ENCODE measurements around the gene TMEM106A.
"Not testable (repeated sequence)": the region's sequence is repeated elsewhere in the genome, so short reads cannot be mapped to it uniquely, and the experiment has no call there.

DNA sequence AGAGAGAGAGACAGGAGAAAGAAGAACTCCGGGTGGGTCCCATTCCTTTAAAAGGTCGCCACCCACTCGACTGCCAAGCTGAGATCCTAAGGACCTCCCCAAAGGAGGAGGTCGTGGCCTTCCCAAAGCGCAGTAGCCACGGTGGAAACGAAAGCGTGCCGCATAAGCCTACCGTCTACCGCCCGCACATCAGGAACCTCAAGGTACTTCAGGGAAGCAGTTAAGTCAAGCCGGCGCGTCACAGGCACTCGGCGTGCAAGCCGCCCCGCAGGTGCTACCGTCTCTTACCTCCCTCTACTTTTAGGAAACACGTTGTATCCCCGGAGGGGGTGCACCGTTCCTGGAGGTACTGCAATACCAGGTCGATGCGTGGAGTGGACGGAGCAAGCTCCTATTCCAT, 27.9 kb downstream of the TMEM106A start:
- TF ChIP-seq, protein P1, sequence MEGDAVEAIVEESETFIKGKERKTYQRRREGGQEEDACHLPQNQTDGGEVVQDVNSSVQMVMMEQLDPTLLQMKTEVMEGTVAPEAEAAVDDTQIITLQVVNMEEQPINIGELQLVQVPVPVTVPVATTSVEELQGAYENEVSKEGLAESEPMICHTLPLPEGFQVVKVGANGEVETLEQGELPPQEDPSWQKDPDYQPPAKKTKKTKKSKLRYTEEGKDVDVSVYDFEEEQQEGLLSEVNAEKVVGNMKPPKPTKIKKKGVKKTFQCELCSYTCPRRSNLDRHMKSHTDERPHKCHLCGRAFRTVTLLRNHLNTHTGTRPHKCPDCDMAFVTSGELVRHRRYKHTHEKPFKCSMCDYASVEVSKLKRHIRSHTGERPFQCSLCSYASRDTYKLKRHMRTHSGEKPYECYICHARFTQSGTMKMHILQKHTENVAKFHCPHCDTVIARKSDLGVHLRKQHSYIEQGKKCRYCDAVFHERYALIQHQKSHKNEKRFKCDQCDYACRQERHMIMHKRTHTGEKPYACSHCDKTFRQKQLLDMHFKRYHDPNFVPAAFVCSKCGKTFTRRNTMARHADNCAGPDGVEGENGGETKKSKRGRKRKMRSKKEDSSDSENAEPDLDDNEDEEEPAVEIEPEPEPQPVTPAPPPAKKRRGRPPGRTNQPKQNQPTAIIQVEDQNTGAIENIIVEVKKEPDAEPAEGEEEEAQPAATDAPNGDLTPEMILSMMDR (IDR thresholded peaks at IDR 0.05 in 2 of 3, conservative IDR thresholded peaks at IDR 0.05 in 1 of 3; ENCODE audit: borderline replicate concordance in 1 of 3, insufficient read depth in 1 of 3, low read depth in 2 of 3, low read length in 2 of 3) = not testable (repeated sequence)
- not testable (repeated sequence) for TF ChIP-seq POLR2A (IDR thresholded peaks at IDR 0.05; ENCODE audit: borderline replicate concordance, extremely low read depth, insufficient read depth, insufficient read length); POLR2AphosphoS5 (IDR thresholded peaks at IDR 0.05; ENCODE audit: low read depth, low read length); EGR1 (IDR thresholded peaks at IDR 0.05; ENCODE audit: low read depth); EZH2phosphoT487 (IDR thresholded peaks at IDR 0.05; ENCODE audit: borderline replicate concordance); CEBPB (IDR thresholded peaks at IDR 0.05; ENCODE audit: low read depth)
- TF ChIP-seq, protein P2, sequence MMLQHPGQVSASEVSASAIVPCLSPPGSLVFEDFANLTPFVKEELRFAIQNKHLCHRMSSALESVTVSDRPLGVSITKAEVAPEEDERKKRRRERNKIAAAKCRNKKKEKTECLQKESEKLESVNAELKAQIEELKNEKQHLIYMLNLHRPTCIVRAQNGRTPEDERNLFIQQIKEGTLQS (IDR thresholded peaks at IDR 0.05) = not testable (repeated sequence)
- TF ChIP-seq, protein P3, sequence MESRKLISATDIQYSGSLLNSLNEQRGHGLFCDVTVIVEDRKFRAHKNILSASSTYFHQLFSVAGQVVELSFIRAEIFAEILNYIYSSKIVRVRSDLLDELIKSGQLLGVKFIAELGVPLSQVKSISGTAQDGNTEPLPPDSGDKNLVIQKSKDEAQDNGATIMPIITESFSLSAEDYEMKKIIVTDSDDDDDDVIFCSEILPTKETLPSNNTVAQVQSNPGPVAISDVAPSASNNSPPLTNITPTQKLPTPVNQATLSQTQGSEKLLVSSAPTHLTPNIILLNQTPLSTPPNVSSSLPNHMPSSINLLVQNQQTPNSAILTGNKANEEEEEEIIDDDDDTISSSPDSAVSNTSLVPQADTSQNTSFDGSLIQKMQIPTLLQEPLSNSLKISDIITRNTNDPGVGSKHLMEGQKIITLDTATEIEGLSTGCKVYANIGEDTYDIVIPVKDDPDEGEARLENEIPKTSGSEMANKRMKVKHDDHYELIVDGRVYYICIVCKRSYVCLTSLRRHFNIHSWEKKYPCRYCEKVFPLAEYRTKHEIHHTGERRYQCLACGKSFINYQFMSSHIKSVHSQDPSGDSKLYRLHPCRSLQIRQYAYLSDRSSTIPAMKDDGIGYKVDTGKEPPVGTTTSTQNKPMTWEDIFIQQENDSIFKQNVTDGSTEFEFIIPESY (IDR thresholded peaks at IDR 0.05; ENCODE audit: extremely low read depth, insufficient replicate concordance, low read length) = not testable (repeated sequence)

Measured in HCT116 (cell line).